GM12878 (cell line): ENCODE measurements around the gene CXCR6. TPM values are rescaled to one million over a fixed set of nuclear protein-coding genes. Genes with fewer than 3 reads are reported as not detected.

Experiments
- ATAC-seq: fragments of 200-7000 bp; cut with Tn5 transposase; 3 replicates; pipeline ENCODE4 v1.9.1; 2020; ENCODE audit warnings: mild to moderate bottlenecking, moderate library complexity
- BruUV-seq: library from RNA; stranded (reverse); fragments of 400-500 nt; replicated peaks from 2 replicates; lab custom pipeline; 2021; lab: Mats Ljungman, UMichigan
- CTCF ChIA-PET: fragments of 300-600 bp; sonication (Branson Sonifier 250); formaldehyde crosslinking; extraction: SDS; loops from one replicate; lab custom pipeline; 2021; ENCODE audit warnings: inconsistent platforms; lab: Yijun Ruan, JAX
- POLR2A ChIA-PET: fragments of 350-600 bp; formaldehyde crosslinking; extraction: SDS; loops from one replicate; lab custom pipeline; 2021; ENCODE audit warnings: inconsistent platforms; lab: Charles Lee
- RAD21 ChIA-PET: fragments of 300-600 bp; sonication (Branson Sonifier 250); formaldehyde crosslinking; loops from one replicate; lab custom pipeline; 2023; ENCODE audit warnings: antibody characterized with exemption; ENCODE audit not compliant: unreplicated experiment; lab: Charles Lee
- SMC1A ChIA-PET: fragments of 300-600 bp; sonication (Branson Sonifier 250); formaldehyde crosslinking; loops from one replicate; lab custom pipeline; 2023; ENCODE audit not compliant: unreplicated experiment, uncharacterized antibody; lab: Charles Lee
- DNase-seq: peaks from one replicate; pipeline ENCODE4 v3.0.0-alpha.2; 2011; ENCODE audit warnings: low read depth, low spot score
- FAIRE-seq: peaks from 3 replicates; lab custom pipeline; 2011; peaks lifted over from hg19 to GRCh38; lab: Jason Lieb, UNC
- H2AFZ ChIP-seq: 2 replicates; pipeline ENCODE4 v1.6.0; 2011; ENCODE audit warnings: low read depth, low read length, control low read depth; ENCODE audit not compliant: control insufficient read depth
- H3K27ac ChIP-seq: 2 replicates; pipeline ENCODE4 v1.5.1; 2011; ENCODE audit warnings: control low read depth; ENCODE audit not compliant: control insufficient read depth, insufficient read depth
- H3K27me3 ChIP-seq, 2 experiments: replicated peaks in 1 of 2; 2 replicates each; pipeline versions ENCODE4 v1.6.0 to v1.6.1; 2011; ENCODE audit warnings: low read length in 1 of 2; ENCODE audit not compliant: control insufficient read depth in 2 of 2, insufficient read depth in 2 of 2
- H3K36me3 ChIP-seq, 2 experiments: 2 replicates each; pipeline ENCODE4 v1.5.1; 2011; ENCODE audit warnings: low read length in 1 of 2; ENCODE audit not compliant: control insufficient read depth in 2 of 2, insufficient read depth in 2 of 2
- H3K4me1 ChIP-seq: 2 replicates; pipeline ENCODE4 v1.6.1; 2011; ENCODE audit warnings: mild to moderate bottlenecking, low read length, moderate library complexity, mixed read lengths; ENCODE audit not compliant: control insufficient read depth, insufficient read depth
- H3K4me2 ChIP-seq: 2 replicates; pipeline ENCODE4 v1.6.0; 2011; ENCODE audit warnings: control low read depth; ENCODE audit not compliant: control insufficient read depth, insufficient read depth
- H3K4me3 ChIP-seq: fragments of 200-600 bp; sonication (generic); 2 replicates; pipeline ENCODE4 v1.5.1; 2016
- H3K79me2 ChIP-seq: 2 replicates; pipeline ENCODE4 v1.6.0; 2011; ENCODE audit warnings: low read length; ENCODE audit not compliant: control insufficient read depth, insufficient read depth
- H3K9ac ChIP-seq: 2 replicates; pipeline ENCODE4 v1.8.0; 2011; ENCODE audit warnings: low read length, control low read depth, mixed read lengths; ENCODE audit not compliant: control insufficient read depth, insufficient read depth
- H3K9me3 ChIP-seq: replicated peaks from 3 replicates; pipeline ENCODE4 v1.5.1; 2011; ENCODE audit warnings: mild to moderate bottlenecking, low read length; ENCODE audit not compliant: control insufficient read depth, insufficient read depth
- H4K20me1 ChIP-seq: 2 replicates; pipeline ENCODE4 v1.6.0; 2011; ENCODE audit not compliant: control insufficient read depth, insufficient read depth
- ESRRA ChIP-seq: IDR thresholded peaks from 2 replicates; pipeline ENCODE4 v1.6.1; 2012; ENCODE audit warnings: mild to moderate bottlenecking, low read length, improper control_type of control experiment
- ETV6 ChIP-seq, 2 experiments: fragments of 450-650 bp in 1 of 2; IDR thresholded peaks in 1 of 2; conservative IDR thresholded peaks in 1 of 2; 2 replicates each; pipeline ENCODE4 v1.6.1; 2014; ENCODE audit warnings: antibody characterized with exemption in 1 of 2, borderline replicate concordance in 1 of 2, low read depth in 1 of 2, mild to moderate bottlenecking in 1 of 2, moderate library complexity in 1 of 2
- IKZF1 ChIP-seq: fragments of 450-650 bp; conservative IDR thresholded peaks from 2 replicates; pipeline ENCODE4 v1.6.1; 2017; ENCODE audit warnings: antibody characterized with exemption, mild to moderate bottlenecking
- MEF2A ChIP-seq: IDR thresholded peaks from 2 replicates; pipeline ENCODE4 v1.6.1; 2011; ENCODE audit warnings: low read depth, mild to moderate bottlenecking, low read length, moderate library complexity; ENCODE audit not compliant: insufficient read depth
- MYC ChIP-seq: IDR thresholded peaks from 2 replicates; pipeline ENCODE4 v1.6.1; 2011; ENCODE audit warnings: mild to moderate bottlenecking, low read length, moderate library complexity, inconsistent platforms; ENCODE audit not compliant: insufficient read depth, insufficient replicate concordance, insufficient read length, severe bottlenecking
- RCOR1 ChIP-seq: conservative IDR thresholded peaks from 2 replicates; pipeline ENCODE4 v1.6.1; 2012; ENCODE audit warnings: low read depth, low read length, improper control_type of control experiment
- RUNX3 ChIP-seq: IDR thresholded peaks from 2 replicates; pipeline ENCODE4 v1.6.1; 2012; ENCODE audit warnings: low read length, inconsistent platforms
- SPI1 ChIP-seq: IDR thresholded peaks from 2 replicates; pipeline ENCODE4 v1.6.1; 2011; ENCODE audit warnings: low read depth, mild to moderate bottlenecking, low read length, moderate library complexity, borderline replicate concordance; ENCODE audit not compliant: insufficient read depth
- SUPT20H ChIP-seq: IDR thresholded peaks from 2 replicates; pipeline ENCODE4 v1.6.1; 2011; ENCODE audit warnings: low read depth, mild to moderate bottlenecking, low read length, moderate library complexity, borderline replicate concordance; ENCODE audit not compliant: control insufficient read depth
- ZNF622 ChIP-seq: fragments of 450-650 bp; IDR thresholded peaks from 2 replicates; pipeline ENCODE4 v1.6.1; 2017; ENCODE audit warnings: mild to moderate bottlenecking, inconsistent platforms
- WGBS: methylation state at CpG from one replicate; pipeline ENCODE4 v1.1.6; 2016; ENCODE audit warnings: low lambda C conversion rate; ENCODE audit not compliant: insufficient replicate concordance, insufficient coverage; ENCODE audit errors: missing lambda C conversion rate; 5-methylcytosine and 5-hydroxymethylcytosine counted together
- in situ Hi-C: fragments of 300-500 bp; cut with MboI; formaldehyde crosslinking; loops from 9 replicates; pipeline ENCODE4 v1.14.3; 2018; ENCODE audit warnings: mixed read lengths
- intact Hi-C: fragments of 100-400 bp; cut with micrococcal nuclease; formaldehyde crosslinking; loops from one replicate; pipeline ENCODE4 v1.14.2; 2022; ENCODE audit not compliant: unreplicated experiment
- polyA plus RNA-seq, 11 experiments: library from polyadenylated mRNA; depleted of rRNA in 4 of 11; unstranded in 6 of 11; stranded (reverse) in 5 of 11; fragments of >200 nt; fragmentation: Nextera tagmentation in 4 of 11; fragmentation: Illumina TruSeq in 1 of 11; extraction: Ambion mirVana in 4 of 11; extraction: Trizol in 1 of 11; gene quantifications; 1 replicate in 1 of 11; 2 replicates in 10 of 11; pipeline versions ENCODE4 v1.2.1 to v1.2.3, GENCODE V29; 2011 to 2016; ENCODE audit warnings: inconsistent platforms in 2 of 11, missing spikeins in 2 of 11, low read depth in 1 of 11
- total RNA-seq, 4 experiments: library from RNA; depleted of rRNA in 3 of 4; stranded (reverse); fragments of >200 nt in 3 of 4; fragmentation: Illumina TruSeq in 1 of 4; extraction: Trizol in 1 of 4; gene quantifications; 2 replicates each; pipeline versions ENCODE4 v1.2.1 to v1.2.3, GENCODE V29; 2013 to 2021

Gene CXCR6
- total and polyA plus RNA-seq, 10 of the 15 experiments (the other 5 are each of a cell fraction or from before 2014, with no cell fraction given) = 0.04 to 0.20 (median 0.12) TPM; not detected in 5

DNA sequence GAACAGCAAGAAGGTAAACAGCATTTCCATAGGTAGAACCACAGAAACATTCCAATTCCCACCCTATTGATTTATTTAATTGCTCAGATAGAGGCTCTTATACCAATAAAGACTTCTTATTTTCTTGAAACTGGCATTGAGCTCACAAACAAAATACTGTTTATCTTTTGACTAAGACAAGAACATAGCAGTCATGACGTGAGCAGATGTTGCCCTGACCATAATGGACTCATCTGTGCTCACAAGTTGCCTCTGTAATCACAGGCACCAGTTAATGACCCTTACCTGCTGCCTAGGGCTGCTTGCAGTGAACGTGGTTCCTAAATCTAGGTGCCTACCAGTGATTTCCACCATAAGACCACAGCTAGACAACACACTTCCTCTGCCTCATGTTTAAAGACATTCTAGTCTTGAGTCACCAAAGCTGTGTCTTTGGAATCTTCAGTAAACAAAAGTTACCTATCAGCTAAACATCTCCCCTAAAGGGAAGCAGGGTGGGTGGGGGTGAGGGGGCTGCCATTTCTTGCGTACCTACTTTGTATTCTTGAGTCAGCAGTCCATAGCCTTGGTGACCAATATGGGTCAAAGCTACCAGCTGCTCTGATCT lies 50.3 kb downstream of the CXCR6 start:
- no TSS peak for BruUV-seq
- H3K9ac ChIP-seq = no peak overlapping the region
- no peak overlapping the region for H3K4me3 ChIP-seq
- WGBS = 46% methylated on average over 3 of the region's 3 CpGs
- H4K20me1 ChIP-seq = no peaks in the 10 kb centered on the region
- no peak for TF ChIP-seq ZNF622
- no peak for TF ChIP-seq ESRRA
- TF ChIP-seq IKZF1 = no peak
- TF ChIP-seq ETV6 (conservative IDR thresholded peaks at IDR 0.05 in 1 of 2, IDR thresholded peaks at IDR 0.05 in 1 of 2; ENCODE audit: borderline replicate concordance in 1 of 2, low read depth in 1 of 2) = peak in 1 of 2 experiments; percentile 32; a peak in 1 of 4 replicates
- TF ChIP-seq RUNX3 = peak; percentile 57
- TF ChIP-seq MYC = no peak
- no peak for TF ChIP-seq RCOR1
- TF ChIP-seq MEF2A = no peak
- peak; percentile 66; the same call in 1 of the 2 replicates for TF ChIP-seq SPI1
- TF ChIP-seq SUPT20H = no peak
- intact Hi-C loops = no loop called here
- ChIA-PET CTCF (interaction anchor here (0.6 to 5.2 kb wide), 7 partner anchors 30 to 716 kb away, joined by 3 to 40 read pairs (median 4); no protein-coding TSS in a partner anchor), RAD21 (interaction anchor here (0.6 to 5.0 kb wide), 18 partner anchors 13 to 1396 kb away, joined by 3 to 32 read pairs (median 4); partner anchors contain the start of gene CCR1), POLR2A (interaction anchor here (0.6 to 1.7 kb wide), 5 partner anchors 20 to 85 kb away, joined by 3 to 7 read pairs (median 5); no protein-coding TSS in a partner anchor), SMC1A (interaction anchor here (0.8 to 5.7 kb wide), 21 partner anchors 8 to 103 kb away, joined by 3 to 35 read pairs (median 6); no protein-coding TSS in a partner anchor)
- H3K79me2 ChIP-seq = peaks cover 16% of the 10 kb centered on the region
- H3K4me2 ChIP-seq = peak overlapping the region; percentile 84
- H3K27ac ChIP-seq = peak overlapping the region; percentile 37; the same call in 1 of the 2 replicates
- in situ Hi-C loops = no loop called here
- FAIRE-seq (peak; percentile 88), ATAC-seq (peak; percentile 8), DNase-seq (no peak)
- no peaks in the 10 kb centered on the region for H3K36me3 ChIP-seq
- H3K27me3 ChIP-seq = no peaks in the 10 kb centered on the region
- peaks cover 30% of the 10 kb centered on the region for H3K4me1 ChIP-seq
- no peaks in the 10 kb centered on the region for H3K9me3 ChIP-seq
- no peak overlapping the region for H2AFZ ChIP-seq
